SK-MEL-5 (cell line): ENCODE results near the gene ZNF641. TPM values are rescaled to one million over a fixed set of nuclear protein-coding genes. Genes with fewer than 3 reads are reported as not detected.

ENCODE experiments used
- DNase-seq: peaks from one replicate; pipeline ENCODE4 v3.0.0-alpha.2; 2016; ENCODE audit warnings: low read depth, low spot score
- in situ Hi-C: cut with HindIII; loops from 2 replicates; pipeline ENCODE4 v1.10.0; 2016; ENCODE audit warnings: low sequenced_read_pairs, high pct_unique_total_duplicates, low pct_unique_long_range_greater_than_20kb
- small RNA-seq, 2 experiments: library from RNA; depleted of rRNA; stranded (forward); fragments of <200 nt; gene quantifications; one replicate each; pipeline ENCODE3, GENCODE V24; 2014
- total RNA-seq: library from RNA; depleted of rRNA; stranded (reverse); fragments of >200 nt; shearing (Covaris generic); gene quantifications from 2 replicates; pipeline ENCODE4 v1.2.3, GENCODE V29; 2014; rRNA removed

The ZNF641 gene
- total RNA-seq, 1 experiment from 2014 or later, result 13.1 TPM

- no peak for DNase-seq
- in situ Hi-C loops, result no loop called here
These were observed 62.1 kb downstream of the ZNF641 start for GRCh38 chr12:48288387-48289268.

Small RNA genes lying within 50 kb of the gene (small RNA-seq; reads per million reads assigned to genes)
- 0 reads per million in 2 experiments for gene AC024257.2

Other genes with a start within 250 kb of the ZNF641 start
- 18.8 and 19.2 TPM in 2 replicates for gene SENP1, start 244.8 kb downstream of the ZNF641 start, total RNA-seq
- 113 and 116 TPM in 2 replicates for gene PFKM, start 231.6 kb downstream of the ZNF641 start, total RNA-seq
- 21.9 and 29.7 TPM in 2 replicates for gene ASB8, start 193.4 kb downstream of the ZNF641 start, total RNA-seq
- 0.05 TPM in 2 replicates for gene CCDC184, start 167.3 kb downstream of the ZNF641 start, total RNA-seq
- not detected in 2 replicates for gene OR10AD1, start 147.6 kb downstream of the ZNF641 start, total RNA-seq
- not detected in 2 replicates for gene ANP32D, start 121.6 kb upstream of the ZNF641 start, total RNA-seq
- not detected in 2 replicates for gene C12orf54, start 131.6 kb upstream of the ZNF641 start, total RNA-seq
- not detected in 2 replicates for gene OR8S1, start 174.7 kb upstream of the ZNF641 start, total RNA-seq
- gene LALBA, start 219.1 kb upstream of the ZNF641 start, total RNA-seq, result not detected in 2 replicates